PC-9 (cell line): ENCODE results near the gene GAB2. TPM values are rescaled to one million over a fixed set of nuclear protein-coding genes. Genes with fewer than 3 reads are reported as not detected.

Experiments used
- BruUV-seq: library from RNA; stranded (reverse); fragments of 400-500 nt; replicated peaks from 2 replicates; lab custom pipeline; 2021; lab: Mats Ljungman, UMichigan
- CTCF ChIA-PET: fragments of 300-600 bp; sonication (Branson Sonifier 250); formaldehyde crosslinking; loops from one replicate; lab custom pipeline; 2022; ENCODE audit warnings: antibody characterized with exemption; lab: Charles Lee
- POLR2A ChIA-PET: fragments of 300-600 bp; sonication (Branson Sonifier 250); formaldehyde crosslinking; loops from one replicate; lab custom pipeline; 2022; ENCODE audit warnings: antibody characterized with exemption; ENCODE audit not compliant: unreplicated experiment; lab: Charles Lee
- DNase-seq, 2 experiments: peaks; one replicate each; pipeline versions ENCODE4 v3.0.0 to v3.0.0-alpha.2; 2015 to 2022; ENCODE audit warnings: mixed read lengths in 1 of 2
- H2AFZ ChIP-seq: fragments of 200-600 bp; sonication (generic); 2 replicates; pipeline ENCODE4 v1.8.1; 2017; ENCODE audit warnings: antibody characterized with exemption
- H3F3A ChIP-seq: fragments of 200-600 bp; sonication (generic); 2 replicates; pipeline ENCODE4 v1.8.1; 2017; ENCODE audit warnings: antibody characterized with exemption, mild to moderate bottlenecking, low read depth; ENCODE audit not compliant: insufficient read depth
- H3K27ac ChIP-seq: fragments of 200-600 bp; sonication (generic); 2 replicates; pipeline ENCODE4 v1.6.1; 2016; ENCODE audit warnings: mixed run types
- H3K27me3 ChIP-seq: fragments of 200-600 bp; sonication (generic); 2 replicates; pipeline ENCODE4 v1.6.1; 2016; ENCODE audit warnings: low read depth, mixed run types; ENCODE audit not compliant: insufficient read depth
- H3K36me3 ChIP-seq: fragments of 200-600 bp; sonication (generic); 2 replicates; pipeline ENCODE4 v1.6.1; 2016; ENCODE audit warnings: low read depth, mixed run types
- H3K4me1 ChIP-seq: fragments of 200-600 bp; sonication (generic); replicated peaks from 2 replicates; pipeline ENCODE4 v1.6.1; 2016; ENCODE audit warnings: mixed run types; ENCODE audit not compliant: insufficient read depth
- H3K4me2 ChIP-seq: fragments of 200-600 bp; sonication (generic); 2 replicates; pipeline ENCODE4 v1.6.1; 2017; ENCODE audit warnings: mixed run types
- H3K4me3 ChIP-seq: fragments of 200-600 bp; sonication (generic); 2 replicates; pipeline ENCODE4 v1.6.1; 2016; ENCODE audit warnings: mixed run types
- H3K79me2 ChIP-seq: fragments of 200-600 bp; sonication (generic); 2 replicates; pipeline ENCODE4 v1.6.1; 2017; ENCODE audit warnings: low read depth, mixed run types
- H3K9me2 ChIP-seq: fragments of 200-600 bp; sonication (generic); 2 replicates; pipeline ENCODE4 v1.8.1; 2017; ENCODE audit warnings: mild to moderate bottlenecking; ENCODE audit not compliant: insufficient read depth
- H3K9me3 ChIP-seq: fragments of 200-600 bp; sonication (generic); 2 replicates; pipeline ENCODE4 v1.8.1; 2016; ENCODE audit warnings: low read depth; ENCODE audit not compliant: insufficient read depth
- H4K20me1 ChIP-seq: fragments of 200-600 bp; sonication (generic); 2 replicates; pipeline ENCODE4 v1.8.1; 2017; ENCODE audit not compliant: insufficient read depth
- CTCF ChIP-seq: fragments of 200-600 bp; sonication (generic); conservative IDR thresholded peaks from 2 replicates; pipeline ENCODE4 v1.6.1; 2017; ENCODE audit warnings: mixed run types, antibody characterized with exemption, mild to moderate bottlenecking, moderate library complexity
- EZH2 ChIP-seq: fragments of 200-600 bp; sonication (generic); IDR thresholded peaks from 2 replicates; pipeline ENCODE4 v1.8.0; 2017; ENCODE audit warnings: antibody characterized with exemption, low read depth
- intact Hi-C: fragments of 100-400 bp; cut with micrococcal nuclease; formaldehyde crosslinking; loops from one replicate; pipeline ENCODE4 v1.10.0; 2022; ENCODE audit not compliant: unreplicated experiment
- total RNA-seq: library from RNA; stranded (reverse); gene quantifications from 2 replicates; pipeline ENCODE4 v1.2.3, GENCODE V29; 2021

GAB2 gene
- total RNA-seq, 1 experiment from 2014 or later: 17.5 TPM

DNA sequence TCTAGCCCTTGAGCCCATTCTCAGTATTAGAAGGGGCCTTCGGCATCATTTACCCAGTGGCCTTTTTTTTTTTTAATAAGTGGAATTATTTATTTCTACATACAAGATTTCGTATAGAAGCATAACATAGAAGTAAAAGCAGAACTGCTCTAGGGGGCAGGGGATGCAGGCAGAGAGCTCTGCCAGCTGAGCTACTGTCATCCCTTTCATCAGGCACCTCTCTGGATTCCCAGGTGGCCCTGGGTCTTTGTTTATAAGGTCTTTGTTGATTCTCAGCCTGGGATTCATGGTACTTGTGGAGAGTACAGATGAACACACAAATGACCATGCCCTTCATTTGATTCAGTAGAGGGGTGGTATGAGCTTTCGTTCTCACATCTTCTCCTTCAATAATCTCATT is 66.4 kb downstream of the GAB2 start:
- no peak overlapping the region for H3K27ac ChIP-seq
- H3K9me2 ChIP-seq: no peaks in the 10 kb centered on the region
- no peak overlapping the region for H3K4me3 ChIP-seq
- intact Hi-C loops: no loop called here
- no peak overlapping the region for H3K4me2 ChIP-seq
- no peak for DNase-seq
- H3K4me1 ChIP-seq: peaks cover 23% of the 10 kb centered on the region
- POLR2A ChIA-PET: interaction anchor here (0.6 kb wide), 1 partner anchor 131 kb away, joined by 3 read pairs; no protein-coding TSS in a partner anchor
- H3F3A ChIP-seq: no peaks in the 10 kb centered on the region
- no peaks in the 10 kb centered on the region for H3K9me3 ChIP-seq
- BruUV-seq: no TSS peak
- CTCF ChIA-PET: interaction anchor here (1.5 kb wide), 1 partner anchor 67 kb away, joined by 3 read pairs; no protein-coding TSS in a partner anchor
- no peaks in the 10 kb centered on the region for H3K27me3 ChIP-seq
- no peaks in the 10 kb centered on the region; the same call in 1 of the 2 replicates for H3K79me2 ChIP-seq
- no peaks in the 10 kb centered on the region for H4K20me1 ChIP-seq
- no peak for TF ChIP-seq EZH2
- TF ChIP-seq CTCF: no peak
- H2AFZ ChIP-seq: no peak overlapping the region
- H3K36me3 ChIP-seq: no peaks in the 10 kb centered on the region

DNA sequence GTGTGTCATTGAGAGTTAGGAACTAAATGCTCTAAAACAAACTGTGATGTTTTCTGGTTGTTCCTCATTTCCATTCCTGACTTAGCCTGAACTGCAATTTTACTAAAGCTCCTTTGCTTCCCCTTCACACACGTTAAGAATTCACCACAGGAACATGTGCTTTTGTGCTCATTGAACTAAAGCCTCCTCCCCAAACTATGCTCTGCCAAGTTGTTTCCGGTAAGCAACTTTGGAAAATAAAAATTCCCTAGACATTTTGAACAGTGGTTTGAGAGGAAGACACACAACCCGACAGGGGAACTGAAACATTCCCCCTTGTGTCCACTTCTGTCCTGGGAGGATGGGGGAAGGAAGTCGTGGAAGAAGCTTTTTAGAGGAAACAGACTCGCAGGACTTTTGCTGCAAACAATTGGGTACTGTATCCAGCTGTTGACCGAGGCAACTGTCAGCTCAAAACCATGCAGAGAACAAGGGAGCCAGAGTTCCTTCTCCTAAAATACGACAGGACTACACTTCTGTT is 66.9 kb downstream of the GAB2 start:
- CTCF ChIA-PET: interaction anchor here (1.5 kb wide), 1 partner anchor 68 kb away, joined by 3 read pairs; no protein-coding TSS in a partner anchor
- Histone ChIP-seq H3K79me2 (no peaks in the 10 kb centered on the region; the same call in 1 of the 2 replicates), H3K27ac (no peak overlapping the region), H3K4me2 (peak overlapping the region; percentile 9), H3K27me3 (no peaks in the 10 kb centered on the region), H2AFZ (no peak overlapping the region; the same call in 1 of the 2 replicates), H3F3A (no peaks in the 10 kb centered on the region), H3K36me3 (no peaks in the 10 kb centered on the region), H3K9me2 (no peaks in the 10 kb centered on the region), H3K4me3 (no peak overlapping the region), H4K20me1 (no peaks in the 10 kb centered on the region), H3K9me3 (no peaks in the 10 kb centered on the region), H3K4me1 (peaks cover 23% of the 10 kb centered on the region)
- no peak for TF ChIP-seq CTCF
- TF ChIP-seq EZH2: no peak
- POLR2A ChIA-PET: interaction anchor here (0.6 kb wide), 1 partner anchor 131 kb away, joined by 3 read pairs; no protein-coding TSS in a partner anchor
- DNase-seq: no peak
- BruUV-seq: no TSS peak
- intact Hi-C loops: no loop called here

DNA sequence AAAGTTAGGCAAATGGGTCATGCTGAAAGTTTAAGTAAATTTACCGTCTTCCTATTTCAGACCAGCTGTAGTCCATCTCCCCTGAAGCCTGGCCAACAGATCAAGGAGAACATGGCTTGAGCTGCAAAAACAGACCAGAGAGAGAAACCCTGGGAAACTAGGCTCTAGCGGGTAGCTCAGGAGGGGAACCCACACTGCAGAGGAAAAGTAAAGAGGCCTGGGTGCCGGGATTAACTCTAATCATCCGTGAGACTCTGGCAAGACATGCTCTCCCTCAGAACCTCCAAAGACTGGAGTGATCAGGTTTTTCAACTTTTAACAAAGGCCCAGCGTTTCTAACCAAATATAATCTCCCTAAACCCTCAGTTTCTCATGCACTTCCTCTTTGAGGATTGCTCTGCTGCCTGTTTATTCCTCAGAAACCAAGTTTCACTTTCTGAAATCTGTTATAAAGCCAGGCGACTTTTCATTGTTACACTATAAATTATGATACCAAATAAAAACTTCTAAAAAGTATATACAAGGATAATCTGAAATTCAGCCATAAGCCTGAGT is 67.5 kb downstream of the GAB2 start:
- BruUV-seq: no TSS peak
- Histone ChIP-seq H3K9me2 (no peaks in the 10 kb centered on the region), H2AFZ (no peak overlapping the region; the same call in 1 of the 2 replicates), H3K27me3 (no peaks in the 10 kb centered on the region), H3F3A (no peaks in the 10 kb centered on the region), H4K20me1 (no peaks in the 10 kb centered on the region), H3K79me2 (no peaks in the 10 kb centered on the region; the same call in 1 of the 2 replicates), H3K27ac (no peak overlapping the region), H3K4me1 (peaks cover 23% of the 10 kb centered on the region), H3K4me2 (peak overlapping the region; percentile 9), H3K9me3 (no peaks in the 10 kb centered on the region), H3K4me3 (no peak overlapping the region), H3K36me3 (no peaks in the 10 kb centered on the region)
- CTCF ChIA-PET: interaction anchor here (1.5 kb wide), 1 partner anchor 68 kb away, joined by 3 read pairs; no protein-coding TSS in a partner anchor
- intact Hi-C loops: no loop called here
- POLR2A ChIA-PET: interaction anchor here (0.6 to 0.7 kb wide), 2 partner anchors 114 to 355 kb away, joined by 3 to 8 read pairs; no protein-coding TSS in a partner anchor
- DNase-seq: peak in 1 of 2 experiments; percentile 17
- TF ChIP-seq CTCF (no peak), EZH2 (no peak)
